ENCODE measurements around the gene GOLGA6B. TPM values are rescaled to one million over a fixed set of nuclear protein-coding genes. Genes with fewer than 3 reads are reported as not detected.
"Not testable (repeated sequence)": the region's sequence is repeated elsewhere in the genome, so short reads cannot be mapped to it uniquely, and the experiment has no call there.

GOLGA6B gene
- total RNA-seq, 1 experiment from 2014 or later: 0.33 TPM

DNA sequence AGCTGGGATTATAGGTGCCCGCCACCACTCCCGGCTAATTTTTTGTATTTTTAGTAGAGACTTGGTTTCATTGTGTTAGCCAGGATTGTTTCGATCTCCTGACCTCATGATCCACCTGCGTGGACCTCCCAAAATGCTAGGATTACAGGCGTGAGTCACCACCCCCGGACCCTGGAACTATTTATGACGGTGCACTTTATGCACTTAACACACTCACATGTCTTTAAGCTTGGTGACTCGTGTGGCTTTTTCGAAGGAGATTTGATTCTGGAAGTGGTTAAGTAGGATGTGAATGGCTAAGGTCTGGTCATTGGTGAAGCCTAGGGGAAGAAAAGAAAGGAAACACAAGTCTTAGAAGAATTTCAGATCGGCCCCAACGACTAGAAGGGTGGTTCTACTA is 51.8 kb downstream of the GOLGA6B start:
- H3K14ac ChIP-seq (ENCODE audit: insufficient read depth, low read length): no peak overlapping the region
- no peak overlapping the region for H2BK5ac ChIP-seq (ENCODE audit: insufficient read length, low read length)
- H3K4me1 ChIP-seq (ENCODE audit: insufficient read depth, low read length): no peaks in the 10 kb centered on the region
- H2BK12ac ChIP-seq (ENCODE audit: insufficient read length, low read depth, low read length): no peak overlapping the region
- peaks cover 0 to 2% (median 0%) of the 10 kb centered on the region in 3 experiments; a peak in 3 of 7 replicates for H3K36me3 Mint-ChIP-seq (ENCODE audit: insufficient read depth in 1 of 3, low read depth in 3 of 3)
- H3K79me1 ChIP-seq (ENCODE audit: insufficient read depth, low read depth, low read length, poor library complexity, severe bottlenecking): no peaks in the 10 kb centered on the region
- H3K4me1 Mint-ChIP-seq: no peaks in the 10 kb centered on the region
- H3K4me3 Mint-ChIP-seq: no peak overlapping the region
- no peak overlapping the region for H3K9ac ChIP-seq (ENCODE audit: extremely low read depth, insufficient read length, low read length)
- no peaks in the 10 kb centered on the region for H3K9me3 Mint-ChIP-seq
- H3T11ph ChIP-seq (ENCODE audit: low read length): no peak overlapping the region
- H3K18ac ChIP-seq (ENCODE audit: insufficient read length, low read depth, low read length): no peak overlapping the region
- H3K4me2 ChIP-seq (ENCODE audit: insufficient read depth, insufficient read length, low read length): no peak overlapping the region
- H3K23me2 ChIP-seq (ENCODE audit: insufficient read length, low read depth, low read length, poor library complexity, severe bottlenecking): no peaks in the 10 kb centered on the region
- H3K56ac ChIP-seq (ENCODE audit: insufficient read length, low read depth, low read length): no peak overlapping the region
- H4K8ac ChIP-seq (replicated peaks; ENCODE audit: insufficient read length, low read depth, low read length): no peak overlapping the region
- H3K27ac Mint-ChIP-seq: peak overlapping the region in 2 of 3 experiments; percentile 3 to 5; a peak in 3 of 7 replicates
- no peak overlapping the region for H2BK20ac ChIP-seq (ENCODE audit: low read depth, low read length, poor library complexity, severe bottlenecking)
- DNase-seq: no peak
- H3K79me2 ChIP-seq (ENCODE audit: insufficient read depth, low read length): peaks cover 3% of the 10 kb centered on the region; the same call in 1 of the 2 replicates
- no peaks in the 10 kb centered on the region for H3K9me3 ChIP-seq (ENCODE audit: control insufficient read depth, low read depth, low read length)
- H4K5ac ChIP-seq (ENCODE audit: insufficient read length, low read depth, low read length): no peak overlapping the region
- H2BK120ac ChIP-seq (ENCODE audit: low read depth, low read length, poor library complexity, severe bottlenecking): no peak overlapping the region
- no peaks in the 10 kb centered on the region for H3K27me3 Mint-ChIP-seq (ENCODE audit: low read depth)
- no peaks in the 10 kb centered on the region for H3K27me3 ChIP-seq (ENCODE audit: insufficient read depth, low read length)
- TF ChIP-seq, protein P1, sequence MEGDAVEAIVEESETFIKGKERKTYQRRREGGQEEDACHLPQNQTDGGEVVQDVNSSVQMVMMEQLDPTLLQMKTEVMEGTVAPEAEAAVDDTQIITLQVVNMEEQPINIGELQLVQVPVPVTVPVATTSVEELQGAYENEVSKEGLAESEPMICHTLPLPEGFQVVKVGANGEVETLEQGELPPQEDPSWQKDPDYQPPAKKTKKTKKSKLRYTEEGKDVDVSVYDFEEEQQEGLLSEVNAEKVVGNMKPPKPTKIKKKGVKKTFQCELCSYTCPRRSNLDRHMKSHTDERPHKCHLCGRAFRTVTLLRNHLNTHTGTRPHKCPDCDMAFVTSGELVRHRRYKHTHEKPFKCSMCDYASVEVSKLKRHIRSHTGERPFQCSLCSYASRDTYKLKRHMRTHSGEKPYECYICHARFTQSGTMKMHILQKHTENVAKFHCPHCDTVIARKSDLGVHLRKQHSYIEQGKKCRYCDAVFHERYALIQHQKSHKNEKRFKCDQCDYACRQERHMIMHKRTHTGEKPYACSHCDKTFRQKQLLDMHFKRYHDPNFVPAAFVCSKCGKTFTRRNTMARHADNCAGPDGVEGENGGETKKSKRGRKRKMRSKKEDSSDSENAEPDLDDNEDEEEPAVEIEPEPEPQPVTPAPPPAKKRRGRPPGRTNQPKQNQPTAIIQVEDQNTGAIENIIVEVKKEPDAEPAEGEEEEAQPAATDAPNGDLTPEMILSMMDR (conservative IDR thresholded peaks at IDR 0.05): no peak
- WGBS (ENCODE audit: extremely low coverage, insufficient read length, low lambda C conversion rate): no CpG with 5 or more reads among the region's 11 CpGs
- H2AK5ac ChIP-seq (ENCODE audit: insufficient read length, low read length): no peak overlapping the region
- H2BK15ac ChIP-seq (ENCODE audit: low read depth, low read length): no peak overlapping the region
- H3K4ac ChIP-seq (ENCODE audit: low read depth, low read length): no peak overlapping the region
- no peaks in the 10 kb centered on the region for H4K20me1 ChIP-seq (ENCODE audit: control insufficient read depth, insufficient read depth, insufficient read length)
- no peak overlapping the region for H3K27ac ChIP-seq (ENCODE audit: insufficient read length, low read depth, low read length)
- no peak overlapping the region for H2AFZ ChIP-seq (ENCODE audit: low read length)
- no peak overlapping the region for H4K91ac ChIP-seq (ENCODE audit: insufficient read length, low read depth, low read length)
- no peak overlapping the region for H3K23ac ChIP-seq (ENCODE audit: insufficient read length, low read depth, low read length)

DNA sequence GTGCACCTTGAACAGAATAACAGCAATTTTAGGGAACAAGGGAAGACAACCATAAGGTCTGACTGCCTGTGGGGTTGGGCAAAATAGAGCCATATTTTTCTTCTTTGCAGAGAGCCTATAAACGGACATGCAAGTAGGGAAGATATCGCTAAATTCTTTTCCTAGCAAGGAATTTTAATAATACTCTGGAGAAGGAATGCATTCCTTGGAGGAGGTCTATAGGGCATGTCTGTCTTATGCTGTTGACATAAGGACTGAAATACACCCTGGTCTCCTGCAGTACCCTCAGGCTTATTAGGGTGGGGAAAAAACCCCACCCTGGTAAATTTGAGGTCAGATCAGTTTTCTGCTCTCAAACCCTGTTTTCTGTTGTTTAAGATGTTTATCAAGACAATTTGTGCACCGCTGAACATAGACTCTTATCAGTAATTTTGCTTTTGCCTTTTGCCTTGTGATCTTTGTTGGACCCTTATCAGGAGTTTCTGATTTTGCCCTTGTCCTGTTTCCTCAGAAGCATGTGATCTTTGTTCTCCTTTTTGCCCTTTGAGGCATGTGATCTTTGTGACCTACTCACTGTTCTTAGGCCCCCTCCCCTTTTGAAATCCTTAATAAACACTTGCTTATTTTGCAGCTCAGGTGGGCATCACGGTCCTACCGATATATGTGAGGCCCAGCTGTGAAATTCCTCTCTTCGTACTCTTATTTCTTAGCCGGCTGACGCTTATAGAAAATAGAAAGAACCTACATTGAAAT is 54.2 kb downstream of the GOLGA6B start:
- H3K27ac ChIP-seq (ENCODE audit: insufficient read length, low read depth, low read length); H3K36me3 Mint-ChIP-seq (ENCODE audit: insufficient read depth in 1 of 3, low read depth in 3 of 3); DNase-seq; H3K4me2 ChIP-seq (ENCODE audit: insufficient read depth, insufficient read length, low read length); H2BK20ac ChIP-seq (ENCODE audit: low read depth, low read length, poor library complexity, severe bottlenecking); H4K91ac ChIP-seq (ENCODE audit: insufficient read length, low read depth, low read length); H3T11ph ChIP-seq (ENCODE audit: low read length); H3K56ac ChIP-seq (ENCODE audit: insufficient read length, low read depth, low read length); H2AFZ ChIP-seq (ENCODE audit: low read length); H3K4me1 Mint-ChIP-seq; H3K9ac ChIP-seq (ENCODE audit: extremely low read depth, insufficient read length, low read length); H2AK5ac ChIP-seq (ENCODE audit: insufficient read length, low read length); H3K9me3 Mint-ChIP-seq; H3K4ac ChIP-seq (ENCODE audit: low read depth, low read length); H2BK5ac ChIP-seq (ENCODE audit: insufficient read length, low read length); H3K23me2 ChIP-seq (ENCODE audit: insufficient read length, low read depth, low read length, poor library complexity, severe bottlenecking); H2BK15ac ChIP-seq (ENCODE audit: low read depth, low read length); H4K8ac ChIP-seq (replicated peaks; ENCODE audit: insufficient read length, low read depth, low read length); H4K20me1 ChIP-seq (ENCODE audit: control insufficient read depth, insufficient read depth, insufficient read length); H3K18ac ChIP-seq (ENCODE audit: insufficient read length, low read depth, low read length); H3K79me1 ChIP-seq (ENCODE audit: insufficient read depth, low read depth, low read length, poor library complexity, severe bottlenecking); H2BK12ac ChIP-seq (ENCODE audit: insufficient read length, low read depth, low read length); H3K27me3 ChIP-seq (ENCODE audit: insufficient read depth, low read length); H3K23ac ChIP-seq (ENCODE audit: insufficient read length, low read depth, low read length); H3K14ac ChIP-seq (ENCODE audit: insufficient read depth, low read length); H3K27me3 Mint-ChIP-seq (ENCODE audit: low read depth); H3K4me1 ChIP-seq (ENCODE audit: insufficient read depth, low read length); H3K9me3 ChIP-seq (ENCODE audit: control insufficient read depth, low read depth, low read length); H3K79me2 ChIP-seq (ENCODE audit: insufficient read depth, low read length); H3K4me3 Mint-ChIP-seq; H2BK120ac ChIP-seq (ENCODE audit: low read depth, low read length, poor library complexity, severe bottlenecking); H4K5ac ChIP-seq (ENCODE audit: insufficient read length, low read depth, low read length): not testable (repeated sequence)
- no CpG with 5 or more reads among the region's 8 CpGs for WGBS (ENCODE audit: extremely low coverage, insufficient read length, low lambda C conversion rate)
- H3K27ac Mint-ChIP-seq: peak overlapping the region in 1 of 3 experiments; percentile 10; a peak in 2 of 7 replicates

All from H9 (cell line).